Stimulated activated CD8-positive, alpha-beta memory T cell treated with anti-CD3 and anti-CD28 coated beads, Interleukin-4, amount 100 ng/mL, for 1 hour (primary cell): ENCODE results near the gene RIMS3.

ENCODE experiments used
- DNase-seq, 2 donors: peaks; one replicate each; pipeline ENCODE4 v3.0.0-alpha.2; 2020; ENCODE audit warnings: low read depth in 2 of 2, low spot score in 1 of 2

The RIMS3 gene

GRCh38 chr1:40691538-40692428 is 26.3 kb upstream of the RIMS3 start, which contains the start of gene NFYC:
NFYC (plus strand) TSS chr1:40691704; CDS start chr1:40738844, 47,140 bp downstream.
- DNase-seq: peak; percentile 74 to 90

- no peak for DNase-seq
Measured at GRCh38 chr1:40690771-40691537, 25.5 kb upstream of the RIMS3 start.

- no peak for DNase-seq
Measured at GRCh38 chr1:40689737-40690136, 24.3 kb upstream of the RIMS3 start.

GRCh38 chr1:40687661-40688060 is 22.2 kb upstream of the RIMS3 start:
- no peak for DNase-seq

- DNase-seq: no peak
Measured at GRCh38 chr1:40687059-40687458, 21.6 kb upstream of the RIMS3 start.

- DNase-seq: no peak
Measured at GRCh38 chr1:40684669-40685068, 19.2 kb upstream of the RIMS3 start.

- DNase-seq: no peak
Measured at GRCh38 chr1:40679165-40679953, 13.9 kb upstream of the RIMS3 start.

- no peak for DNase-seq
Measured at GRCh38 chr1:40676501-40676900, 11.0 kb upstream of the RIMS3 start.

- DNase-seq: no peak
Measured at GRCh38 chr1:40673452-40673851, 8.0 kb upstream of the RIMS3 start.

GRCh38 chr1:40668769-40669525 is 3.5 kb upstream of the RIMS3 start:
- peak; percentile 67 to 72 for DNase-seq

- no peak for DNase-seq
Measured at GRCh38 chr1:40664791-40665190, 691 bp downstream of the RIMS3 start.

GRCh38 chr1:40664167-40664537 is 1.3 kb downstream of the RIMS3 start:
- DNase-seq: no peak

- no peak for DNase-seq
Measured at GRCh38 chr1:40663324-40664166, 1.9 kb downstream of the RIMS3 start.

- no peak for DNase-seq
Measured at GRCh38 chr1:40662864-40663263, 2.6 kb downstream of the RIMS3 start.

- no peak for DNase-seq
Measured at GRCh38 chr1:40662151-40662550, 3.3 kb downstream of the RIMS3 start.

- DNase-seq: no peak
Measured at GRCh38 chr1:40661678-40662077, 3.8 kb downstream of the RIMS3 start.

- DNase-seq: no peak
Measured at GRCh38 chr1:40659649-40659947, 5.9 kb downstream of the RIMS3 start.

- DNase-seq: no peak
Measured at GRCh38 chr1:40658751-40659648, 6.5 kb downstream of the RIMS3 start.

- DNase-seq: no peak
Measured at GRCh38 chr1:40657046-40657445, 8.4 kb downstream of the RIMS3 start.
